HG02973 (cell line): Measurements from ENCODE around the gene RPRD2.

Experiments
- ATAC-seq: cut with Tn5 transposase; IDR thresholded peaks from one replicate; pipeline ENCODE4 v1.9.1; 2021; ENCODE audit warnings: moderate library complexity; ENCODE audit not compliant: unreplicated experiment

The RPRD2 gene

DNA sequence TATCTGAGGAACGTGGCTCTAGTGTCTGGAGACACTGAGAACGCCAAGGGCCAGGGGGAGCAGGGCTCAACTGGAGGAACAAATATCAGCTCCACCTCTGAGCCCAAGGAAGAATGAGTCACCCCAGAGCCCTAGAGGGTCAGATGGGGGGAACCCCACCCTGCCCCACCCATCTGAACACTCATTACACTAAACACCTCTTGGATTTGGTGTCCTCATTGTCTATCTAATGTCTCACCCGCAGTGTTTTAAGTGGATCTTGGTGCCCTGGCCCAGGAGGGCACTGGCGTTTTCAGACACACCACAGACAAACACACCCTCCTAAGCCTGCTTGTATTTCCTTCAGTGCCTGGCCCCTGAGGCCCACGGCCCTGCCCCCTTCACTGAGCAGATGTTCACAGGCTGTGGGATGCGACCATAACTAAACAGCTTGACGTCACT, 149.4 kb downstream of the RPRD2 start:
- no peak for ATAC-seq

DNA sequence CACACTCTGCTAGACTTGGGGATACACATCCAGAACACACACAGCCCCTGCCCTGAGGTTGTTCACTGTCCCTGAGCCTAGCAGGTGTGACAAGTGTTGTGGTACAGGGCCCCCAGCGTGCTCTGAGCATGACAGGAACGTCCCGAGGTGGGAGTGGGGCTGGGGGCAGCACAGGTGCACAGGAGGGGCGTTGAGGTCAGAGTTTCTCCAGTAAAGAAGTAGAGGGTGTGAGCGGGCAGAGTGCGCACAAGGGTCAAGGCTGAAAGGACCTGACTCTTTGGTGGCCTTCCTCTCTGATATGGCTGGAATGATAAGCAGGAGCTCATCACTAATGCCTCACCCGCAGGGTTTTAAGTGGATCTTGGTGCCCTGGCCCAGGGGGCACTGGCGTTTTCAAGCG, 150.3 kb downstream of the RPRD2 start:
- no peak for ATAC-seq

DNA sequence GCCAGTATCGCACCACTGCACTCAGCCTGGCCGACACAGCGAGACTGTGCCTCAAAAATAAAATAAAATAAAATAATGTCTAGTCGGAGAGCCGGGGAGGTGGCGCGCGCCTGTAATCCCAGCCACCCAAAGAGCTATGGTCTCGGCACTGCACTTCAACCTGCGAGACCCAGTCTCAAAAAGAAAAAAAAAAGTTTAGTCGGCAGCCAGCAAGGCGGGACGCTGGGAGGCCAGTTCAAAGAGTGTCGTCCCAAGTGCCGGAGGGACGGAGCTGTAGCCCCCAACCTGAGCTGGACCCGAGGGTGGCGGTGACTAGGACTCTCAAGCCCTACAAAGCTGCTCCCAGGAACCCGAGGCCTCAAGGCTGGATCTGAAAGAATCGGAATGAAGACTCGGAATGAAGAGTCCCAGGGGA, 151.0 kb downstream of the RPRD2 start:
- no peak for ATAC-seq

DNA sequence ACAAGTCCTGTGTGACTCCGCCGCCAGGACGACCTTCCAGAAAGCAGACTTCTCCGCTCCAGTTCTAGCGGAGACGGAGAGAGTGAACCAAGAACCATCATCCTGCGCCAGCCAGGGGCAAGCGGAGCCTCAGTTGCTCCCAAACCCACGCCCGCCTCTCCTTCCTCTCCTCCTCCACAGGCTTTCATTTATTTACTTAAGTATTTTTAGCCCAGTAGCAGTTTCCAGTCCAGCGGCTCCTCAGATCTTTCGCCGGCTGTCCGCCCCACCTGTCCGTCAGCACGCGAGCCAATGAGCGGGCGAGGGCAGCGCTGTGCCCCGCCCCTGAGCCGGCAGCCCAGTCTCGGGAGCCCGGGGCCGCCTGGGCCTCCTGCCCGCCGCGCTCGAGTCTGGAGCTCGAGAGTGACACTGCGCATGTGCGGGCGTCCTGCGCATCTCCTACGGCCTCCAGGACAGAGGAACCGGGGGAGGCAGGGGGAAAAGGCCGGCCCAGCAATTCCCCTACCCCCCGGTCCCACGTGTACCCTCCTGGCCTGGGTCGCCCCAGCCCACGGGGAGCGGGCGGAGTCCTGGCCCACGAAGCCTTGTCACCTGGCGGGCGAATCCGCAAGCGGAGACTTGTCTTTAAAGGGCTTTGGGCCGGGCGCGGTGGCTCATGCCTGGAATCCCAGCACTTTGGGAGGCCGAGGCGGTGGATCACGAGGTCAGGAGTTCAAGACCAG, 151.5 kb downstream of the RPRD2 start, which contains the start of gene FALEC:
Gene FALEC, plus strand, starts transcription at position 425 of the 722 bp plus-strand sequence.
- peak; percentile 91 for ATAC-seq

DNA sequence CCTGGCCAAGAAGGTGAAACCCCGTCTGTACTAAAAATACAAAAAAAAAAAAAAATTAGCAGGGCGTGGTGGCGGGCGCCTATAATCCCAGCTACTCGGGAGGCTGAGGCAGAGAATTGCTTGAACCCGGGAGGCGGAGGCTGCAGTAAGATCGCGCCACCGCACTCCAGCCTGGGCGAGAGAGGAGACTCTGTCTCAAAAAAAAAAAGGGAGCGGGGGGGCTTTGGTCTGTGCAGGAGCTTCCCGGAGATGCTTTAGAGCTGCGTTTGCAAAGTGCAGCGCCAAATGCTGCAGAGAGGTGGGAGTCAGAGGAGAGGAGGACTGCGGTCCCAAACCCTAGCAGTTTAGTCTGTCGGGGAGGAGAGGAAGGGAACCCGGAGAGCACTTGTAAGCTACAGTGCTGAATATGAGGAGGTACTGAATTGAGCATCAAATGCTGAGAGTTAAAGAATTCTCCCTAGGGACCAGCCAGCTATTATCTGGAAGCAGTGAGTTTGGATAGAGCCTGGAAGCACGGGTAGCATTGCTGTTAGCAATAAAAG, 152.2 kb downstream of the RPRD2 start:
- ATAC-seq = no peak

DNA sequence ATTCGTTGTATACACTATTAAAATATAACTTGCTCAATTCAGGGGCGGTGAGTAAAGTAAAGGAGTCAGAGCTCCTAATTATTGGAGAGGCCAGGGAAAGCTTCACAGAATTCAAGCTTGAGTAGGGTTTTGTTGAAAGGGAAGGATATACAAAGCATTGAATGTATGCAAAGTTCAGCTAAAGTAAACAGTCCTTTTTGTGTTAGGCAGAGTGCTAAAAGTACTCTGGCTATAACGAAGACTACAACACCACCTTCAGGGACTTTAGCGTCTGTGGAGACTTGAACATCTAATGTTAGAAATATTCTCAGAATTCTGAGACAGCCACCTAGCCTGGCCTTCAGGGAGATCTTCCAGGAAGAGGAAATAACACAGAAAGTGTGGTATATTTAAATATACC, 152.7 kb downstream of the RPRD2 start:
- no peak for ATAC-seq

DNA sequence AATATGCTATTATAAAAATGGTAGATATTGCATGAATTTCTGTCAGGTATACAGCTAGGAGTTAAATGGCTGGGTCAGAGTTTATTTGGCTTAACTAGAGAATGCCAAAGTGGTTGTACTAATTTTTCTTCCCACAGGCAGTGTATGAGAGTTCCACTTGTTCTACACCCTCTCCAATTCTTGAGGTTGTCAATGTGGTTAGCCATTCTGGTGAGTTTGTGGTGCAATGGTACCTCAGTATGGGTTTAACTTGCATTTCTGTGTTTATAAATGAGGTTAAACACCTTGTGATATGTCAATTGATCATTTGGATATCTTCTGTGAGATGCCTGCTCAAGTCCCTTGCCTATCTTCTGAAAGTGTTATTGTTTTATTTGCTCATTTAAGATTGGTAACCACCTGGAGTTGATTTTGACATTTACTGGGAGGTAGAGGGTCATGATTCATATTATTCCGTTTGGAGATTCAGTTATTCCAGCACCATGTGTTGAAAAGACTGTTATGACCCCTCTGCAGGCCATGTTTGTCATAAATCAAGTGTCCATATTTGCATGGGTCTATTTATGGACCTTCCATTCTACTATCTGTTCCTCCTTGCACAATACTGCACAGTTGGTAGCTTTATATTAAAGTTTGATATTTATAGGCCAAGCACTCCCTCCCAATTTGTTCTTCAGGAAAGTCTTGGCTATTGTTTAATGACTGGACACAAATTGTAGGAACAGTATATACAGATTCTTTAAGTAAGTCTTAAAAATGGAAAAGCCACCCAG, 157.4 kb downstream of the RPRD2 start:
- no peak for ATAC-seq

DNA sequence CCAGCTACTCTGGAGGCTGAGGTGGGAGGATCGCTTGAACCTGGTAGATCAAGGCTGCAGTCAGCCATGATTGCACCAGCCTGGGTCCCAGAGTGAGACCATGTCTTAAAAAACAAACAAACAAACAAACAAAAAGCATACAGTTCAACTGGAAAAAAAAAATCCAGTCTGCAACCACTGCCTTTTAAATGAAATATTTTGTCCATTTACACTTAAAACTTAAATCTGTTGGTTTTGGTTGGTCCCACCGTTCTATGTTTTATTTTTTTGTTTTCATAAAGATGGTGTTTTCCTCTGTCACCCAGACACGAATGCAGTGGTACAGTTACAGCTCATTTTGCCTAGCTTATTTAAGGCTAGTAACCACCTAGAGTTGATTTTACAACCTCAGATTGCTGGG, 161.4 kb downstream of the RPRD2 start:
- no peak for ATAC-seq
